ENCODE measurements around the gene ANKRD53.

The ANKRD53 gene

DNA sequence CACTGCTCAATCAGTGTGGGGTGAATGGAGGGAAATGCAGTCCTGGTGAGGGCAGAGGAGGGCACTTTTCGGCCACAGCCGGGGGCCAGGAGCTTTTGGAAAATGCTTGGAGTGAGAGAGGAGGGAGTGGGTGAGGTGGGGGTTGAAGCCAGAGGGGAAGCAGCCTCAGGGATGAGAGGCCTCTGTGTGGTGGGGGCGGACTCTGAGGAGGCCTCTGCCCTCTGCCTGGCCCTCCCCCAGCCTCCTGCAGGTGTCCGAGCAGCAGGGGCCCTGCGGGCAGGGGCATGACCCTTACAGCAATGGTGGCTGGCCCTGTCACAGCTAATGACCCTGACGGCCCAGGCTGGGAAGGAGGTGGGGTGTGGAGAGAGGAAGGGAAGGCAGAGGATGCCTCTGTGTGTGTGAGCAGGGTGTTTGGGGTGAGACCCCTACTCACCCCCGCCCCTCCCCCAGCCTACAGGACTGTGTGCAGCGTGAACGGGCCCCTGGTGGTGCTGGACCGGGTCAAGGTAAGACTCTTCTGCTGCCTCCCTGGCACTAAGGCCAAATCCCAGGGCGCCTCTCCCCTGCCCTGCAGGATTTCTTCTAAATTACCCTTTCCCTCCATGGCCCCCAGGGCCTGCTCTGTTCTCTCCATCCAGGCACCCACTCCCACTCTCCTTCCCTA, 35.1 kb upstream of the ANKRD53 start:
- DNase-seq = no peak

DNA sequence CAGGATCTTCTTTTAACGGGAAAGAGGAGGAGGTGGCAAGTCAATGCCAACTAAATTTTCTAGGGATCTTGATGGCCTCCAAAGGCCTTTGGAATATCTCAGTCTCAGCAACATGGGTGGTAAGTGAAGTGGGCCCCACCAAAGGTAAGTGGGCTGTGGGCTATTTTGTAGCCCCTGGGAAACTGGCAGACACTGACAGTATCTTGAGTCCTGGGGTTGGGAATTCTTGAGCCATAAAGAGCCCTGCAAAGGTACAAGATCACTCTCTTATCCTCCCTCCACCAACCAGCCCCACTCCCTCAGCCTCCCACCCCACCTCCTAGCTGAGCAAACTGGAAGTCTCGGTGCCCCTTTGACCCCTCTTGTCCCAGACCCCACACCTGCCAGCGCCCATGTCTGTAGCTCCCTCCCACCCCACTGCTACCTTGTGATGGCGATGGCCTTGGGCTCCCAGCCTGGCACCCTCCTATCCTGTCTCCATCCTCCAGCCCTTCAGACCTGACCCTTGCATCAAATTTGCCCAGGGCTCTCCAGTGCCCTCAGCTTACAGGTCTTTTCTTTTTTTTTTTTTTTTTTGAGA, 34.2 kb upstream of the ANKRD53 start:
- DNase-seq = no peak

DNA sequence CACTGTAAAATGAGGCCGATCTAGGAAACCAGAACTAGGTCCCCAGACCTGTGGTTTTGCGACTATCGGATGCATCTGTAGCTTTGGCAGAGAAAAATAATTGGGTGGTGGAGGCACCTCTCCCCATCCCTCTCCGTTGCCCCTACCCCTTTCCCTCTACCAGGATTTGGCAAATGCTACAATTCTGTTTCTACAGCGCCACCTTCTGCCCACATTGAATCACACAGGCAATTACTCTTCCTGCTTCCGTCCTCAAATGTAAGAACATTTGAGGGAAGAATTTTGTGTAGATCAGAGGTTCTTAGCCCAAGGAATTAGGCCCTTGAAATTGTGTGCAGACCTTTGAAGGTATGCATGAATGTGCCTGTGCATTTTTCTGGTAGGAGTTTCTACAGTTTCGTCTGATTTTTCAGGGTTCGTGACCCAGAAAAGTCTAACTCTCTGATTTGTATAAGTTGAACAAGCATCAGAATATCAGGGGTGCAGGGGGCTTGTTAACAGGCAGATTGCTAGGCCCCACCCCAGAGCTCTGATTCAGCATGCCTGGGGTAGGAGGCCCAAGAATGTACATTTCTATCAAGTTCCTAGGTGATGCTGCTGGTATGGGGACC, 31.5 kb upstream of the ANKRD53 start:
- peak; percentile 64 for DNase-seq

DNA sequence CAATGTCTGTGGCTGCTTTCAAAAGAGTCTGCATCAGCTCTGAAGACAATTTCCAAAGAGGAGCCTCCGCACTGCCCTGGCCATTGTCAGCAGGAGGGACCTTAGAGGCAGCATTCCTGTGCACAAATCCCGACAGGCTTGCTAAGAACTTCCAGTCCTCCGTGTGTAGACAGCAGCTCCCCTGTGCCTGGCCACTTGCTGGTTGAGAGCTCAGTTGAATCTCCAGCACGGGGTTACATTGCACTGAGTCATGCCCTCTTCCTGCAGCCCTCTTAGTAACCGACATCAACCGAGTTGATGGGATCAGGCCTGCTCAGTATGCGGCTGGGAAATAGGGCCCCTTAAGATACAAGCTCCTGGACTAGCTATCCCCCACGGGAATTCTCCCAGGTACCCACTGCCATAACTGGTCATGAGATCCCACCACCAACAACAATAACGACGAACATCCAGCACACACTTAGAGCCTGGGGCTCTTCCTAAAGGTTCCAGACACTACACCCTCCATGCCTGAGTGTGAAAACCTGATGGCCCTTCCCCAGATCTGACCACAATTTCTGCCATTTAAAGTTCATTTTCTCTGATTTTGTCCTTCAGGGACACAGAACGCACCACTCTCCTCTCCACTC, 30.8 kb upstream of the ANKRD53 start:
- peak; percentile 42 for DNase-seq

DNA sequence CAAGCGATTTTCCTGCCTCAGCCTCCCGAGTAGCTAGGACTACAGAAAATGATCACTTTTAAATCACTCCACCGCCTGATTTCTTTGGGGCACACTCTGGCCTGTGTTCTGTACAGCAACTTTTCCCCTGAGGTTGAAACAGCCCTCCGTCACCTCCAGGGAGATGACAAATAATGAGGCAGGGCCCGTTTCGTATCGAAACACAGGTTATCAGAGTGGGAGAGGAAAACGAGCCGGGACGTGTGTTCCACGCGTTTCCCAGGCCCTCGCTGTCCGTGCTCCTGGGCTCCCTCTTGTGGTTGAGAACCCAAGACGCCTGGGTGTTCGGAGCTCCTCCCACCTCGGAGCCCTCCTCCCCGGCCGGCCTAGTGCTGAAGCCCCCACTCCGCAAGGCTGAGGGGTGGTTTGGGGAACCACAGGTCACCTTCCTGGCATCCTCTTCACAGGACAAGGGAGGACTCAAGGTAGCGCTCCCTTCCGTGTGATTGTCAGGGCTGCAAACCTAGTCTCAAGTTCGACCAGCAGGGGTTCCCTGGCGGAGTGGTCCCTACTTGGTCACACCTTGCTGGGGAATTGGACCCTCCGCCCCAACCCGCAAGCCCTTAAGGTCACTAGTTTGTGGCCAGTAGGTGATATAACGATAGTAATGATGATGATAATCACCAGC, 30.0 kb upstream of the ANKRD53 start:
- DNase-seq = peak; percentile 87

DNA sequence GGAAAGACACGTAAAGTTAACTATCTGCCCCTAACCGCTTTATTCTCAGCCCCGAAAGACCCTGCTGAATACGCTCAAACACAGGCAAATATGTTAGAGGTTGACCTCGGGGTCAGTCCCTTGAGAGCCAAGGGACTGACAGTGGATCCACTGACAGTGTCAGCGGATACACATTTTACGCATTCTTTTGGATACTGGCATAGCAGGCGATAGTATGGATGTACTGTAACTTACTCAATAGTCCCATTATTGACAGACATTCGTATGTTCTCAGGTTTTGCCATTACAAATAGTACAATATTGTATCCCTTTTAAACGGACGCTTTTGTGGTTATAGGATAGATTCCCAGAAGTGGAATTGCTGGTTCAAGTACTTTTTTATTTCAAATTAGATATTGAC, 29.3 kb upstream of the ANKRD53 start:
- DNase-seq = no peak

DNA sequence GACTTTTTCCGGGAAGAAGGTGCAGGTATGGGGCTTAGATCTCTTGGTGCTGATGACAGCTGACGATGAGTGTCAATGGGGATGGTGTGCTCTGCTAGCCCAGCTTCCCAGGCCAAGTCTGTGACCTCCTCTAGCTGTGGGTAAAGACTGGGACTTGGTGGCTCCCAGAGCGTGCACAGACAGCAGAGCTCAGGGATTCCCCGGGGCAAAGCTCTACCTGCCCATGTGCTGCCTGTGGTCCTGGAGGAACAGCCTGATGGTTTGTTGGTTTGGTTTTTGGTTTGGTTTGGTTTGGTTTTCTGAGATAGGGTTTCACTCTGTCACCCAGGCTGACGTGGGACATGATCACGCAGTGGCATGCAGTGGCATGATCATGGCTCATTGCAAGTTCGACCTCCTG, 23.5 kb upstream of the ANKRD53 start:
- no peak for DNase-seq

DNA sequence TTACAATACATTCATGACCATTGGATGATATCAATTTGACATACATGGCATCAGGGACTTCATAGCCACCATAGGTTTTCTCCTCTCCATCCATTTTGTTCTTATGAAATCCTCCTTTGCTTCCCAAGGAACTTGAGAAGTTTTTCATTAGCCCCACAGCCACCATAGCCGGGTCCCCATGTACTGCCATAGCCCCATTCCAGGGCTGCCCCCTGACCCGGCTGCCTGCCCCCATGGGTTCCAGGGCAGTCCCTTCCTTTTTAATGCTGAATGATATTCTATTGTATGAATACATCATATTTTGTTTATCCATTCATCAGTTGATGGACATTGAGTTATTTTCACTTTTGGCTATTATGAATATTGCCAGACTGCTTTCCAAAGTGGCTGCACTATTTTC, 22.3 kb upstream of the ANKRD53 start:
- DNase-seq = no peak

DNA sequence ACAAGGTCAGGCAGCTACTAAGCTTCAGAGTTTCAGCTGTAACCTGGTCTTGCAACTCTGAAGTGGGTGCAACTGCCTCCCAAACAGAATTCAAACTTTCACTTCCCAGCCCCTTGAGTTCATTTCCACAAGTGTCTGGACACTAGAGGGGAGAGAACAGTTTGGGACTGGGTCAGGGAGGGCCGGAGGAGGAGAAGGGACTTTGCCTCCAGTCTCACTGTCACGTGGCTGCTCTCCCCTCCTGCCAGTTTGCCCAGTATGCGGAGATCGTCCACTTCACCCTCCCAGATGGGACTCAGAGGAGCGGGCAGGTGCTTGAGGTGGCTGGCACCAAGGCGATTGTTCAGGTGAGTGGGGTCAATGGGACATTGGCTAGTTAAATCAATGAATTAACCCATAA, 20.6 kb upstream of the ANKRD53 start:
- DNase-seq = no peak

DNA sequence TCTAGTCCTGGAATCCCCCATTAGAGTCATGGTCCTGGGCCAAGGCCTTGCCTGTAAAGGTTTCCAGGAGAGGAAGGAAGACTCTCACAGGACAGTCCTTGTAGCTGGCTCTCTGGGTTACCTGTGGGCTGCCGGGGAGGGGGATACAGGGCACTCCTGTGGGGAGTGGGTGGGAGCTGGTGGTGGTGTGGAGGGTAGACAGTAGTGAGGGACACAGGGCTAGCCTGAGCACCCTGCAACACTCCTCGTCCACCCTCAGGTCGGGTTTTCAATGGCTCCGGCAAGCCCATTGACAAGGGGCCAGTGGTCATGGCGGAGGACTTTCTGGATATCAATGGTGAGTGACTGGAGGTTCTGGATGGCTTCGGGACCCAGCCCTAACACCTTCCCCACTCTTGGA, 19.7 kb upstream of the ANKRD53 start:
- DNase-seq = no peak

DNA sequence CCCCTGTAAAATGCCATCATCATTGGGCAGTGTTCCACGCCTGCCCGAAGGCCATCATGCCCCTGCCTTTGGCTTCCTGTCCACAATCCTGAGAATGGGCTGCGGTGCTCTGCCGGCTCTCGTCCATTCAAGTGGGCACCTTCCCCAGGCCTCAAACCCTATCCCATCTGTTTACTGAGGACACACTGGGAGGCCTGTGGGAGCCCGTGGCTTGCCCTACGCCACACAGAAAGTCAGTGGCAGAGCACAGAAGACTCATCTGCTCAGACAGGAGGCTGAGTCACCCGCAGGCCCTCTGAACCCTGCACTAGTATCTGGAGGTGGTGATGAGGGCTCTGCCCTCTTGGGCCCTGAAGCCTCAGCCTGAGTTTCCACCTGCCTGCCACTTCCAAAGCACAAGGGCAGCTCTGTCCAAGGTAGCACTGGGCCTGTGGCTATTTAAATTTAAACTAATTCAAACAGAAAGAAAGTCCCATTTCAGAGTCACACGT, 19.1 kb upstream of the ANKRD53 start:
- DNase-seq = no peak

DNA sequence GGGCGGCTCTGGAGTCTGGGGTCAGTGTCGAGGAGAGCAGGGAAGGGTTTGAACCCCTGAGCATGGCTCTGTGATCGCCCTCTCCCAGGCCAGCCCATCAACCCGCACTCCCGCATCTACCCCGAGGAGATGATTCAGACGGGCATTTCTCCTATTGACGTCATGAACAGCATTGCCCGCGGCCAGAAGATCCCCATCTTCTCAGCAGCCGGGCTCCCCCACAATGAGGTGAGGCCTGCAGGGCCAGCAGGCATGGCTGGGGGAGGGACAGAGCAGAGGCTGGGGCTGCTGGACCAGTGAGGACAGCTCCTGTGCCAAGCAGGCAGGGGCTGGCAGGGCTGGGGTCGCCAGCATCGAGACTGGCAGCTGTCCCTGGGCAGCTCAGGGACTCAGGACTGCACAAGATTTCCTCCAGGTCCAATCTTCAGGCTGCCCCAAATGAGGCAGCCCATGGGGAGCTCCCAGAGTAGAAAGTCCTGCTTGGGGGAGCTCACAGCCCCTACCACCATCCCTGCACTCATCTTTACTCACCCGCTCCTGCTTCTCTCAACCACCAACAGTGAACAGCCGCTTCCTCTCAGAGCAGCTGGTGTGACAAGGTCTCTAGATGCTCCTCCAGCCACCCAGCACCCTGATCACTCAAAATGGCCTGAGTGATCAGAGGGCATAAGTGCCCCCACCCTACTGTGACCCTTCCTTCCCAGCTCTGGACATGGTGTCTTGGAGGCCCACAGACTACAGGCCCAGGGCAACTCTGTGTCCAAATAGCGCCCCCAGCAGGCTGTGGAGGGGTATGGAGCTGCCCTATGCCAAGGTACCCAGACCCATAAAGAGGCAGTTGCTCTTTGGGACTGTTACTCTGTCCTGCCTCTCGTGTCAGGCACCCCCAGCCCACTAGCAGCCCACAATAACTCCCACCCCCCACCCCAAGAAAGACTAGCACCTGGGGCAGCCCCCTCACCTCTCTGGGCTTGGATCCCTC, 18.3 kb upstream of the ANKRD53 start:
- no peak for DNase-seq

DNA sequence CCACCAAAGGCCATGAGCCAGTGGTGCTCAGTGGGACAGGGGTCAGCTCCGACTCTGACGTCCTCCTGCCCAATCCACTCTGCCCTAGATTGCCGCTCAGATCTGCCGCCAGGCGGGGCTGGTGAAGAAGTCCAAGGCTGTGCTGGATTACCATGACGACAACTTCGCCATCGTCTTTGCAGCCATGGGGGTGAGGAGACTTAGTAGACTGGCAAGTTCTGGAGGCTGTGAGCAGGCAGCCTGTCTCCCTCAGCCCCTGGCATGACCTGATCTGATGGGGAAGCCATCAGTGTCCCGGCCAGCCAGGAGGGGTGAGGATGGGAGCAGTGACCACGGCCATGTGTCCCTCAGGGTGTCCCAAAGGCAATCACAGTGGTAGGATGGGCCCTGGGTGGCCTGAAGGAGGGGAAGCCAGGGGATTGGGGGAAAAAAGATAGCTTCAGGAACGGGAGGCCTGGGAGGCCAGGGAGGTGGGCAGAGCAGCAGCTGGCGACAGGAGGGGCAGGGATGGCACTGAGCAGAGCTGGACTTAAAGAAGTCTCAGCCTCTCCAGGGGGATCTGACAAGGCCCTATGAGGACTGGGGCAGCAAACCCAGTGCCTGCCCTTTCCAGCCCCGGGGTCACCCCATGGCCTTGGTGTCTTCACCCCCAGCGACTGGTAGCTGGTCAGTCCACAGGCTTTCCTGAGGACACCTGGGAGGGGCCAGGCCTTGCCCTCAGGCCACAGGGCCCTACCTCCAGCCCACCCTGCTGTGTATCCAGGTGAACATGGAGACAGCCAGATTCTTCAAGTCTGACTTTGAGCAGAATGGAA, 17.4 kb upstream of the ANKRD53 start:
- DNase-seq = no peak

DNA sequence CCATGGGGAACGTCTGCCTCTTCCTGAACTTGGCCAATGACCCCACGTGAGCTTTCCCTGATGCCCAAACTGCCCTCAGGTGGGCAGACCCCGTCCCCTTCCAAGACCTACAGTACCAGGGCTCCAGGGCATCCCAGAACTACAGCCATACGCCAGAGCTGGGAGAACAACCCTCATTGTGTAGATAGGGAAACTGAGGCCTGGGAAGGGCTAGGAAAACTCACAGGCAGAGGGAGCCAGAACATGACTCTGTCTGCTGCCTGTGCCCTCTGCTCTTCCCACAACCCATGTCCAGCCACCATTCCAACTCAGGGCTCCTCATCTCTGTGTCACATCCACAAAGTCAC, 16.8 kb upstream of the ANKRD53 start:
- DNase-seq = no peak

DNA sequence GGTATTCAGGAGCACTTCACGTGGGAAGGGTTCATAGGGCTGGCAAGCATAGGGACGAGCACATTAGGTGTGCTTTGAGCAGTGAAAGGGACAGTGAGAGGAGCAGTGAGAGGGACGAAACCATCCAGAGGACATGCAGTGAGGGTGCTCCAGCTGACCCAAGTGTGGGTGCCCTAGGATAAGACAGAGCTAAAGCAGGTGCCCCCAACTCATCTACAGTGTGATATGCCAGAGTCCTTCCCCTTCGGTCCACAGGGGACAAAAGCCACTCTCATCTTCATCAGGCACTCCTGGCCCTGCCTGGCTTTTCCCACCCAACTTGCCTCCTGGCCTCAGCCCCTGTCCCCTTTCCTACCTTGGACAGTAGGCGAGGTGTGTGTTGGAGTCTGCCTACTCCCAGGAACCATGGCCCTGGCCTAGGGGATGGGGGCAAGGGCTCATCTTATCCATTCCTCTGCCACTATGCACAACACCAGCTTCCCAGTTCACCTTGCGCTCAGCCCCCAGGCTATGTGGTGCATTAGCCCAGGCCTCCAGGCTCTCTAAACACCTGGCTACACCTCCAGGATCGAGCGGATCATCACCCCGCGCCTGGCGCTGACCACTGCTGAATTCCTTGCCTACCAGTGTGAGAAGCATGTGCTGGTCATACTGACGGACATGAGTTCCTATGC, 16.1 kb upstream of the ANKRD53 start:
- no peak for DNase-seq

DNA sequence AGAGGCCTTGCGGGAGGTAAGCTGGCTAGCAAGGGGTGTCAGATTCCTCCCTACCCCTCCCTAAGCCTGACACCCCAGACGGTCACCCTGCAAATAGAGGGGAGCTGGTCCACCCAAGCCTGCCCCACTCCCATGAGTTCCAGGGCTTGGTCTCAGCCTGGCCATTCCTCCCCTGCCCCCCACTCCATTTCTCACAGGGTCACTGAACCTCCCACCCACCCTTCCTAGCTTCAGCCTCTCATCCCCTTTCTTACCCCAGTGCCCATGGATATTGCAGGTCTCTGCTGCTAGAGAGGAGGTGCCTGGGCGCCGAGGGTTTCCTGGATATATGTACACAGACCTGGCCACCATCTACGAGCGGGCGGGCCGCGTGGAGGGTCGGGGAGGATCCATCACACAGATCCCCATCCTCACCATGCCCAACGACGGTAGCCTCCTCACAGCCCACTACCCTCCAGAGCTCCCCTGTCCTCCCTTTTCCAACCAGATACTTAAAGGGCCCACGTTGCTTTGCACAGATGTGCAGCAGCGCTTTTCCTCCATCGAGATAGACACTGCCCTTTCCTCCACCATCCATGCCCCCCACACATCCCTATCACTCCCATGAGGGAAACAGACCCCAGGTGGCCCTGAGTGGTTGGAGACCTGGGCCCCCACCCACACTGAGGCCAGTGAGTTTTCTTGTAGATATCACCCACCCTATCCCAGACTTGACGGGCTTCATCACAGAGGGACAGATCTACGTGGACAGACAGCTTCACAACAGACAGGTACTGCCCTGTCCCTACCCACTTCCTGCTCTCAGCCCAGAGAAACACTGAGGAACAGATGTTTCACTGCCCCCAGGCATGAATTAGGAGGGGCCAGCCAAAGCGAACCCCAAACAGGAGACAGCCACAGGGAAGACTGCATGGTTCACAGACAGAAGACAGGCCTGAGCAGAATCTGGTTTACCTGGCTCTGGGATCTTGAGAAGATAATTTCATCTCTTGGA, 15.2 kb upstream of the ANKRD53 start:
- no peak for DNase-seq

DNA sequence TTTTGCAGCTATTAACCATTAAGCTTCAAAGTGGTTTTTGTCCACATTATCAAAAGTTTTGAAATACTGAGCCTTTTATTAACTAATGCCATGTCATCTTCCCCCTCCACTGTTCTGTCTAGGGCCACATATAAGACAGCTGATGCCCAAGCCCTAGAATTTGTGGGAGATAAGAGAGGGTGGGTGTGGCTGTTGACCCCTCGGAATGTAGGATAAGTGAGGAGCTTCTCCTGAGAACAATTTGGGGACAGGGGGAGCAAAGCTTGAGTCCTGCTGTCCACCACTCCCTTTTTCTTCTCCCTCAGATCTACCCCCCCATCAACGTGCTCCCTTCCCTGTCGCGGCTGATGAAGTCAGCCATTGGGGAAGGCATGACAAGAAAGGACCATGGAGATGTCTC, 14.3 kb upstream of the ANKRD53 start:
- DNase-seq = no peak

DNA sequence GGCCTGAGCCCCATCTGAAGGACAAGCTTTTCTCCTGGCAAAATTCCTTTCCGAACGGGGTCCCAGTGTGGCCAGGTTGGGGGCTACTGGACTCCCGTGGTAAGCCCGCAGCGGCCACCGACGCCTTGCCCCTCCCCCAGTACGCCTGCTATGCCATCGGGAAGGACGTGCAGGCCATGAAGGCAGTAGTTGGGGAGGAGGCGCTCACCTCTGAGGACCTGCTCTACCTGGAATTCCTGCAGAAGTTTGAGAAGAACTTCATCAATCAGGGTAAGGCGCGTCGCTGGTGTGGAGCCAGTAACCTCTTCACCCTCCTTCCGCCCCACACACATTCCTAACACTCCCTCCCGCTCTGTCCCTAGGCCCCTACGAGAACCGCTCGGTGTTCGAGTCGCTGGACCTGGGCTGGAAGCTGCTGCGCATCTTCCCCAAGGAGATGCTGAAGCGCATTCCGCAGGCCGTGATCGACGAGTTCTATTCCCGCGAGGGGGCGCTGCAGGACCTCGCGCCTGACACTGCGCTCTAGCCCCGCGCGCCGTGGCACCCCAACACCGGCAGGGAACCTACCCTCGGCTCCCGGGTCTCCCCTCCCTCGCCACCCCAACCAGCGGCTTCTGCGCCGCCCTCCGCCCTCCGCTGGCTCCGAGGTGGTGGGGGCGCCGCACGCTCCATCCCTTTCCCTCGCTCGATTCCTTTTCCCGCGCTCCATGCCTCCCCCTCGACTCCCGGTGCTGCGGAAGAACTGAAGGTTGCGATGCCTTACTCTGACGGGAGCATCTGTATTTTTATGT, 13.6 kb upstream of the ANKRD53 start:
- DNase-seq = peak; percentile 83

DNA sequence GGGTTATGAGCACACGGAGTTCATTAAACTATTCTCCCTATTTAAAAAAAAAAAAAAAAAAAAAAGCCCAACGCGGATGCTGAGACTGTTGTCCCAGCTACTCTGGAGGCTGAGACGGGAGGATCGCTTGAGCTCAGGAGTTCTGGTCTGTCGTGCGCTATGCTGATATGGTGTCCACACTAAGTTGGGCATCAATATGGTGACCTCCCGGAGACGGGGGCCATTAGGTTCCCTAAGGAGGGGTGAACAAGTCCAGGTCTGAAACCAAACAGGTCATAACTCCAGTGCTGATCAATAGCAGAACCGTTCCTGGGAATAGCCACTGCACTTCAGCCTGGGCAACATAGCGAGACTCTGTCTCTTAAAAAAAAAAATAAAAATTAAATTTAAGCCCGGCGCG, 12.9 kb upstream of the ANKRD53 start:
- DNase-seq = no peak

Measured in activated CD4-positive, alpha-beta T cell treated with anti-CD3 and anti-CD28 coated beads, Interleukin-10, Interleukin-2, amounts not matched to agents 100 ng/mL and 50 ng/mL, durations not matched to agents 16 hours and 8 hours (primary cell).